ENCODE data around the gene PAPOLA.

GRCh38 chr14:96501217-96501739 is 904 bp upstream of the PAPOLA start:
- TF ChIP-seq, protein P1, sequence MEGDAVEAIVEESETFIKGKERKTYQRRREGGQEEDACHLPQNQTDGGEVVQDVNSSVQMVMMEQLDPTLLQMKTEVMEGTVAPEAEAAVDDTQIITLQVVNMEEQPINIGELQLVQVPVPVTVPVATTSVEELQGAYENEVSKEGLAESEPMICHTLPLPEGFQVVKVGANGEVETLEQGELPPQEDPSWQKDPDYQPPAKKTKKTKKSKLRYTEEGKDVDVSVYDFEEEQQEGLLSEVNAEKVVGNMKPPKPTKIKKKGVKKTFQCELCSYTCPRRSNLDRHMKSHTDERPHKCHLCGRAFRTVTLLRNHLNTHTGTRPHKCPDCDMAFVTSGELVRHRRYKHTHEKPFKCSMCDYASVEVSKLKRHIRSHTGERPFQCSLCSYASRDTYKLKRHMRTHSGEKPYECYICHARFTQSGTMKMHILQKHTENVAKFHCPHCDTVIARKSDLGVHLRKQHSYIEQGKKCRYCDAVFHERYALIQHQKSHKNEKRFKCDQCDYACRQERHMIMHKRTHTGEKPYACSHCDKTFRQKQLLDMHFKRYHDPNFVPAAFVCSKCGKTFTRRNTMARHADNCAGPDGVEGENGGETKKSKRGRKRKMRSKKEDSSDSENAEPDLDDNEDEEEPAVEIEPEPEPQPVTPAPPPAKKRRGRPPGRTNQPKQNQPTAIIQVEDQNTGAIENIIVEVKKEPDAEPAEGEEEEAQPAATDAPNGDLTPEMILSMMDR (IDR thresholded peaks at IDR 0.05) = no peak
- no peak for TF ChIP-seq EZH2 (IDR thresholded peaks at IDR 0.05; ENCODE audit: borderline replicate concordance, insufficient read depth, low read depth, low read length, poor library complexity, severe bottlenecking)
